HS-5 (cell line): ENCODE results near the gene MRTO4.
"Not testable (repeated sequence)": the region's sequence is repeated elsewhere in the genome, so short reads cannot be mapped to it uniquely, and the experiment has no call there.

ENCODE experiments used
- DNase-seq: peaks from one replicate; pipeline ENCODE4 v3.0.0-alpha.2; 2012; ENCODE audit warnings: low read depth

Gene MRTO4

GRCh38 chr1:19270343-19270730, 18.7 kb downstream of the MRTO4 start:
- DNase-seq: not testable (repeated sequence)

- DNase-seq: no peak
Observed at GRCh38 chr1:19272064-19272463, 20.5 kb downstream of the MRTO4 start.

GRCh38 chr1:19273106-19273843, 21.7 kb downstream of the MRTO4 start:
- DNase-seq: no peak

GRCh38 chr1:19273844-19274531, 22.4 kb downstream of the MRTO4 start:
- DNase-seq: not testable (repeated sequence)

GRCh38 chr1:19274636-19275035, 23.0 kb downstream of the MRTO4 start:
- DNase-seq: no peak

- no peak for DNase-seq
Observed at GRCh38 chr1:19283891-19284290, 32.3 kb downstream of the MRTO4 start.

GRCh38 chr1:19284881-19285280, 33.3 kb downstream of the MRTO4 start:
- no peak for DNase-seq

- not testable (repeated sequence) for DNase-seq
Observed at GRCh38 chr1:19285366-19285765, 33.8 kb downstream of the MRTO4 start.

GRCh38 chr1:19285807-19286206, 34.2 kb downstream of the MRTO4 start:
- DNase-seq: not testable (repeated sequence)

GRCh38 chr1:19287436-19288185, 36.0 kb downstream of the MRTO4 start:
- DNase-seq: no peak

GRCh38 chr1:19288324-19289241, 37.0 kb downstream of the MRTO4 start, which contains the start of gene AKR7A3:
AKR7A3 (minus strand) TSS chr1:19288770; CDS start chr1:19288709, 61 bp downstream.
- DNase-seq: not testable (repeated sequence)

- no peak for DNase-seq
Observed at GRCh38 chr1:19289244-19289643, 37.6 kb downstream of the MRTO4 start.

GRCh38 chr1:19294638-19295037, 43.0 kb downstream of the MRTO4 start:
- DNase-seq: no peak

- DNase-seq: no peak
Observed at GRCh38 chr1:19300211-19300610, 48.6 kb downstream of the MRTO4 start.

GRCh38 chr1:19304081-19304480, 52.5 kb downstream of the MRTO4 start:
- DNase-seq: not testable (repeated sequence)

- DNase-seq: no peak
Observed at GRCh38 chr1:19305880-19306279, 54.3 kb downstream of the MRTO4 start.

GRCh38 chr1:19306941-19307340, 55.3 kb downstream of the MRTO4 start:
- DNase-seq: no peak

GRCh38 chr1:19307794-19308508, 56.3 kb downstream of the MRTO4 start:
- no peak for DNase-seq

GRCh38 chr1:19308509-19308907, 56.9 kb downstream of the MRTO4 start:
- no peak for DNase-seq

- DNase-seq: peak; percentile 31
Observed at GRCh38 chr1:19309123-19309813, 57.7 kb downstream of the MRTO4 start.
